GM21825 (cell line): Measurements from ENCODE around the gene CD151.

Source experiments
- ATAC-seq: cut with Tn5 transposase; IDR thresholded peaks from one replicate; pipeline ENCODE4 v1.9.1; 2021; ENCODE audit warnings: mild to moderate bottlenecking, moderate library complexity; ENCODE audit not compliant: unreplicated experiment

The CD151 gene

DNA sequence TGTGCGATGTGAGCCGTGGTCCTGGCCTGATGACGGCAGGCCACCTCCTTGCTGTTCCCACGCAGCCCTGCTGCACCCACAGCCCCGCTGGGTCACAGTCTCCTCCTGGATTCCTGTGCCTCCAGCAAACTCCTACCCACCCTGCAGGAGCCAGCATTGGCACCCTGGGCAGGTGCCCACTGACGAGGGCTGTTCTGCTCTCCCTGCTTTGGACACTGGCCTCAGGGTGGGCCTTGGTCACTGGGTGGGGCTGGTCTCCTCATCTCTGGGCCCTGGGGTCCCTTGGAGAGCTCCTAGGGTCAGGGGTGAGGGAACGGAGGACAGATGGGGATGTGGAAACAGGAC is 22.6 kb downstream of the CD151 start:
- no peak for ATAC-seq

DNA sequence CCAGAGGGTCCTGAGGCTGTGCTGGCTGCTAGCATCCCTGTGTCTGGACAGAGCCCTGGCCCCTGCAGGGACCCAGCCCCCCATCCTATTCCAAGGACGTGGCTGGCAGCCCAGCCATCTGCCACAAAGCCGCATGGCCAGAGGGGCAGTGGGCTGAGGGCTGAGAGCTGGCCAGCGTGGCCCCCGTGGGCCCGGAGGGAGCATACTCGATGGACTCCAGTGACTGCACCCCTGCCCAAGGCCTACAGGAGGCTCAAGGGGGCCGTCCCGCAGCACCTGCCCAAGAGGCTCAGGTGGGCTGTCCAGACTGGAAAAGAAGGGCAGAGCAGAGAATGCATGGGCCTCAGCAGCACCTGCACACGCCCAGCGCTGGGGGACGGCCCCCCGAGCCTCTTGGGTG is 23.0 kb downstream of the CD151 start:
- no peak for ATAC-seq

DNA sequence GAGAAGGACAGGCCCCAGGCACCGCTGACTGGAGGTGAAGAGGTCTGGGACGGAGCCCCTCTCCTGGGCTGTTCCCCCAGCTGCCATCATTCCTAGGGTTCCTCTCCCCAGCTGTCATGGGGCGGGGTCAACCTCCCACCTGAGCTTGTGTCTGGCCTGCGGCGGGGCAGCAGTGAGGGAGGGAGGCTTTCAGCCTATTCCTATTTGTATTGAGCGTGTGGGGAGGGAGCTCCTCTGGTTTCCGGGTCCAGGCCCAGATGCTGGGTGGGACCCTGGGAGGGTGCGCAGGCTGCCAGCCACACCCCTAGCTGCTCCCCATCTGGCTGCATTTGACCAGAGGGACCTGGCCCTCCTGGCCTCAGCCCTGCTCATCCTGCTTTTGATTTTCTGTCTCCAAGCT is 23.6 kb downstream of the CD151 start:
- ATAC-seq: no peak

DNA sequence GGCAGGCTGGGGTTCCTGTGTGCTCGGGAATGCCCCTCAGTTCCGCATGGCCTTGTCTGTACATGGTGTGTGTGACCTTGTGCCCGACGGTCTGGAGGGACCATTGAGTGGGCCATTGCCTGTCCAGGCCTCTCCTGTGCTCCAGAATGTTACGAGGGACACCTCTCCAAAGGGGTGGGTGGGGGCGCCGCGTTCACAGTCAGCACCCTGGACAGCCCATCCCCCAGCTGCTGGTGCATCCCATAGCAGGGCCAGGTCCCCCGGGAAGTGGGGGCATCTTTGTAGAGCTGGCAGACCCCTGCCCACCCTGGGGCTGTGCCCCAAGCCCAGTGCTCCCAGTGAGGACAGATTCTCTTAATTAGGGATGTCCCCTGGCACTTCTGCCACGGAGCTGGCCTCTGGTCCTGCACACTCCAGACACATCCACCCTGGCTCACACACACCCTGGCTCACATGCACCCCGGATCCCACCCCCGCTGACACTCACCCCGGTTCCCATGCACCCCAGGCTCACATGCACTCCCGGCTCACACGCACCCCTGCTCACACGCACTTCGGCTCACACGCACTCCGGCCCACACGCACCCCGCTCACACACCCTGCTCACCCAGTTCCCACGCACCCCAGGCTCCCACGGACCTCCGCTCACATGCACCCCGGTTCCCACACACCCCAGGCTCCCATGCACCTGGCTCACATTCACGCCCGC is 25.5 kb downstream of the CD151 start:
- ATAC-seq: no peak

DNA sequence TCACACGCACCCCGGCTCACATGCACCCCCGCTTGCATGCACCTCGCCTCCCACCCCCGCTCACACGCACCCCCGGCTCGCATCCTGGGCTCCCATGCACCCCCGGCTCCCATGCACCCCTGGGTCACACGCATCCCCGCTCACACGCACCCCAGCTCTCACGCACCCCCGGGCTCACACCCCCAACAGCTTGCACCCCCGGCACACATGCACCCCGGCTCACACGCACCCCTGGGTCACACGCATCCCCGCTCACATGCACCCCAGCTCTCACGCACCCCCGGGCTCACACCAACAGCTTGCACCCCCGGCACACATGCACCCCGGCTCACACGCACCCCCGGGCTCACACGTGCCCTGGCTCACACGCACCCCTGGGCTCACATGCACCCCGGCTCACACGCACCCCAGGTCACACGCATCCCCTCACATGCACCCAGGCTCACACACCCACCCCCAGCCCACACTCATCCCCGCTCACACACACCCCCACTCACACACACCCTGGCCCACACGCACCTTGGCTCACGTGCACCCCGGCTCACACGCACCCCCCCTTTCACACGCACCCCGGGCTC is 26.1 kb downstream of the CD151 start:
- ATAC-seq: no peak

DNA sequence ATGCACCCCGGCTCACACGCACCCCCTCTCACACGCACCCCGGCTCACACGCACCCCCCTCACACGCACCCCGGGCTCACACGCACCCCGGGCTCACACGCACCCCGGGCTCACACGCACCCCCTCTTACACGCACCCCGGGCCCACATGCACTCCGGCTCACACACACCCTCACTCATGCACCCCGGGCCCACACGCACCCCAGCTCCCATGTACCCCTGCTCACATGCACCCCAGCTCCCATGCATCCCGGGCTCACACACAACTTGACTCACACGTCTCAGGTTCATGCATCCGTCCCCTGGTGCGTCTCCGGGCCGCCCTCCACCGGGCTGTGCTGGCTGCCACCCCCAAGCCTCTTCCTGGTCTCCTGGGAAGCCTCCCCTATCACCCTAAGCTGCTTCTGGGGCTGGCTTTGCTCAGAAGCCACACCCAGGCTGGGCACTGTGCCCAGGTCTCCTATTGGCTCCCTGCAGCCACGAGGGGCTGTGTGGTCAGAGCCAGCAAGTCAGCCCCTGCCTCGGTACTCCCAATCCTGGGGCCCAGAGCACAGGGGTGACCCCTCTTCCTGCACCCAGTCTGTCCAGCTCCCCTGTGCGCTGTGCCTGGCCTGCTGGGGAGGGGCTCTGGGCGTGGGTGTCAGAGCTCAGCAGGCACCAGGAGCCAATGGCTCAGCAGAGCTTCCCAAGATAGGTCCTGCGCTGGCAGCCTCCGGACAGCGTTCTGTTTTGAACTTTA is 26.8 kb downstream of the CD151 start:
- ATAC-seq: no peak

DNA sequence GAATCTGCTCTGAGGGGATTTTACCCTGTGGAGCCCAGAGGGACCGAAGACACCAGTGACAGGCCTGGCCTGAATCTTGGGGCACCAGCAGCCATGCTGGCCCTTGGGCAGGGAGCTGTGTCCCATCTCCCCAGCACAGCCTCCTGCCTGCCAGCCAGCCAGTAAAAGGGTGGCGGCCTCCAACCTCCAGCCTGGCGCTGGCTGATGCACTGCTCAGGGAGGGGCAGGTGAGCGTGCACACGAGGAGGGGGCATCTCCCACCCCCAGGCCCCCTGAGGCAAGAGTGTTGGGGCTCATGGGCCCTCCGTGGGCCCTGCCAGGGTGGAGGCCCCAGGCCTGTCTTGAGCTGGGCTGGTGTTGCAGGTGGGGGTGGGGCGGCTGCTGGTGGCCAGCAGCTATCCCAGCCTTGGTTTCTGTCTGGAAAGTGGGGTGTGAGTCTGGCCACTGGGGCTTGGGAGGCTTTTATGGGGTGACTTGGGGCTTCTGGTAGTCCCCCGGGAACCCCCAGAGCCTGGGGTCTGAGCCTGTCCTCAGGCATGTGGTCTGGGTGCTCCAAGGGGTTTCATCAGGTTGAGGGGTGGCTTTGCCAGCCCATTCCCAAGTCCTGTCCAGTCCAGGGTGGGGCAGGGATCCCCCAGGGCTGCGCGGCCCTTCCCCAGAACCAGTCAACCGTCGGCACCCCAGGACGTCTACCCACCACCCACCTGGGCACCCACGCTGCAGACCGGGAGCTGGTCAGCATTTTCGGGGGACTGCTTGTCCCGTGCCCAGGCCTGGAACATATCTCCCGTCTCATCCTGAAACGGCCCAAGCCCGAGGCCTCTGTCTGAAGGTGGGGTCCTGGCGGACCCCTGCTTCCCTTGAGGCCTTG is 27.7 kb downstream of the CD151 start:
- ATAC-seq: no peak

DNA sequence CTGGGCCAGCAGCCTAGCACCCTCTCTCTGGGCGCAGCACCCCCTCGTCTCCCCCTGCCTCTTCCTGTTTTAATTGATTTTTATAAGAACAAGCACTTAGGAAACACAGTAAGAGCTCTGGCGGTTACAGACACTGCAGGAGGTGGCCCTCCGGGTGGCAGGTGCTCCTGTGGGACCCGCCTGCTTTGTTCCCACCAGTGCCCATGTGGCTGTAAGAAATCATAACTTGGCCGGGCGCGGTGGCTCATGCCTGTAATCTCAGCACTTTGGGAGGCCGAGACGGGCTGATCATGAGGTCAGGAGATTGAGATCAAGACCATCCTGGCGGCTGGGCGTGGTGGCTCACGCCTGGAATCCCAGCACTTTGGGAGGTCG is 28.3 kb downstream of the CD151 start:
- ATAC-seq: no peak

DNA sequence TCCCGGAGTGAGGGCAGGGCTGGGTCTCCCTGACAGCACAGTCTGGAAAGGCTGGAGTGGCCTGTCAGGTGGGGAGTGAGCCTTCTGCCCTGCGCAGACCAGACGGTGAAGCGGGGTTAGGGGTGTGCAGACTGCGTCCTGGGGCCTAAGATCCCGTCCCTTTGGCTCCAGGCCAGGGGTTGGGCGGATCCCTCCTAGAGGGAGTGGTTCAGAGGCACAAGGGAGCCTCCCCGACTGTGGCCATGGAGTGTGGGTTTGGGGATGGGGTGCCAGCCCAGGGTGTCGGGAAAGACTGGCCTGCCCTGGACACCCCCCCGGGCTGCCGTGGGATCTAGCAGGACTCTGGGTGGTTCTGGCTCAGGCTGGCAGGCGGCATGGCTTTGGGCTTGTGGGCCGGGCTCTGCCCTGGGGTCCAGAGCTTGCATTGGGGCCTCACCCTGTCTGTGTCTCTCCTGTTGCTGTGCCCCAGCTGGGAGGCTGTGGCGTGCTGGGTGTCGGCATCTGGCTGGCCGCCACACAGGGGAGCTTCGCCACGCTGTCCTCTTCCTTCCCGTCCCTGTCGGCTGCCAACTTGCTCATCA is 29.4 kb downstream of the CD151 start:
- ATAC-seq: no peak

DNA sequence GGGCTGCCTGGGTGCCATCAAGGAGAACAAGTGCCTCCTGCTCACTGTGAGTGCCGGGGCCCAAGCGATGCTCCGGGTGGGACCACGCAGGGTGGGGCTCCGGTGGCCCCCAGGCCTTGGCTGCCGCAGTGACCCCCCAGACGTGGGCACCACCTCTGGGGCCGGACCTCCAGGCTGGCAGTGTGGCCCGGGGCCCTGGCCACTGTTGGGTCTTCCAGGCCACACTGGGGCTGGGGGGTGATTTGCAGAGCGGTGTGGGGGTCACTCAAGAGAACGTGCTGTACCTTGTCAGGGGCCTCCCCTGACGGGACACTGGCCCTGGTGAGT is 29.9 kb downstream of the CD151 start:
- no peak for ATAC-seq

DNA sequence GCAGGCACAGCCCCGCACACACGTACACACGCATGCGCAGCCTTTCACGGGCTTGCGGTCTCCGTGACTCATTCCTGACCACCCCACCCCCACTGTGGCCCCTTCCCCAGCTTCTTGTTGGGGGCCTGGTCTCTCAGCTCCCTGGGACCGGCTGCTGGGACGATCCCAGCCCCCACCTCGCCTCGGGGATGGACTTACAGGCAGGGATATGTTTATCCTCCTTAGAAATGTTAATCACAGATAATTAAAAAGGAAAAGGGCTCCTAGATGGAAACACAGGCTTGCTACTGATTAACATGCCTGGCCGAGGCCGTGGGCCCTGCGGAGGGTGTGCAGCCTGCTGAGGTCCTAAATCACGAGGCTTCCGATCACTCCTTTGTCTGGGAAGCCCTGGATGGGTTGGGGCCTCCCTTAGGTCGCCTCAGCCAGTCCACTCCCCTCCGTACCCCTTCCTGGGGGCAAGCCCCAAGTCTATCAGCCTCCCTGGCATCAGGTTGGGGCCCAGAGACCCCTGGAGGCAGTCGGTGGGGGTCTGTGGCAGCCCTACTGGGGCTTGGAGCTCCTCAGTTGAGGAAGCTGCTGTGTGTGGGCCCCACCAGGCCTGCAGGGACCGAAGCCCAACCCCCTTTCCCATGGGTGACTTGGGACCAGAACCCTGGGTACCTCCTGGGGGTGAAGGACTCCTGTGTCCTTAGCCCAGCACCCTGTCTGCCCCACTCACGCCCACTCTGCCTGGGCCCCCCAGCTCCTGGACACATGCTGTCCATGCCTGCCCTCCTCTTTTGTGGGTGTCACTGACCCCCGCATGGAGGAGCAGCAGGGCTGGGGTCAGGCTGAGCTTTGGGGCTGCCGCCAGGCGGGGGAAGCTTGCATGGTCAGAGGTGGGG is 30.5 kb downstream of the CD151 start:
- ATAC-seq: no peak

DNA sequence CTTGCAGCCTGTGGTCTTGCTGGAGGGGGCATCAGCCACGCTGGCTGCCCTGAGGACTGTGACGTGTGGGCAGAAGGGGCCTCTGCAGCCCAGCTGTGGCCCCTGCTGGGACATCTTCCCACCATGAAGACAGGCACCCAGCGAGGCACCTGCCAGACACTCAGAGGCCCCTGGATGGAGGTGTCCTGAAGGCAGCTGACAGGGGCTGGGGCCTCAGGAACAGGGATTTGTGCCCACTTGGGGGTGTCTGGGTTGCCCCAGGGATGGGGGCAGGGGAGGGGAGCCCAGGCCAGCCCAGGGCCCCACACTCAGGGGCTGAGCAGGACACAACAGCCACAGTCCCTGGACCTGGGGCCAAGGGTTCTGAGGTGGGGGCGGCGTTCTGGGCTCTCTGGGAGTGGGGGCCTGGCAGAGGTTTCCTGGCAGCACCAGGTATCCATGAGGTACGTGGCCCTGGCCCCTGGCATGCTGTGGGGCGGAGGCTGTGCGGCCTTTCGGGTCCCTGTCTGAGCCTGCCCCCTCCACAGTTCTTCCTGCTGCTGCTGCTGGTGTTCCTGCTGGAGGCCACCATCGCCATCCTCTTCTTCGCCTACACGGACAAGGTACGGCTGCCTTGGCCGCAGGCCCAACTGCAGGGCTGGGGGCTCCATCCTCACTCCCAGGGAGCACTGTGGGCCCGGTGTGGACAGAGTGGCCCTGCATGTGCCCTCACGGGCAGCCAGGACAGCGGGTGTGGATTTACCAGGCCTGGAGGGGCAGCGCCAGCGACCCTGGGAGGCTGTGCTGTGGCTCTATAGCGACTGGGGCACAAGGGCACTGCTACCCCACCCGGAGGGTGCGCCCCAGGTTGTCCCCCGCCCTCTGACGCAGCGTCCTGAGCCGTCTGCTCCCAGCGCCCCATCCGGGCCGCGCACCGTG is 31.4 kb downstream of the CD151 start:
- no peak for ATAC-seq

DNA sequence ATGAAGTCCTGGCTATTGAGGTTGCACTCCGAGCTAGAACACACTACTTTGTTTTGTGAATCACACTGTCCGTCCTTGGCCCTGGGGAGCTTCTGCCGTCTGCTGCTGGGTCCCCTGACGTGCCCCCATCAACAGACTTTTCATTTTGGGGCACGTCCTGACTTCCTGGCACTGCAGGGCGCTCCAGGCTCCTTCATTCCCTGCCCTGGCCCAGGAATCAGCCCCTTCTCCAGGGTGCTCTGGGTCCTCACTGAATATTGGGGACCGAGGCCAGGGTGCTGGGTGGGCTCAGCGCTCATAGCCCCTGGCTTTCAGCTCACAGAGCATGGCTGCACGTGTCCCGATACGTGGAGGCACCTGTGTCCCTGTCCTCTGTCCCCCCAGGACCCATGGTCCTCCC is 32.1 kb downstream of the CD151 start:
- no peak for ATAC-seq

DNA sequence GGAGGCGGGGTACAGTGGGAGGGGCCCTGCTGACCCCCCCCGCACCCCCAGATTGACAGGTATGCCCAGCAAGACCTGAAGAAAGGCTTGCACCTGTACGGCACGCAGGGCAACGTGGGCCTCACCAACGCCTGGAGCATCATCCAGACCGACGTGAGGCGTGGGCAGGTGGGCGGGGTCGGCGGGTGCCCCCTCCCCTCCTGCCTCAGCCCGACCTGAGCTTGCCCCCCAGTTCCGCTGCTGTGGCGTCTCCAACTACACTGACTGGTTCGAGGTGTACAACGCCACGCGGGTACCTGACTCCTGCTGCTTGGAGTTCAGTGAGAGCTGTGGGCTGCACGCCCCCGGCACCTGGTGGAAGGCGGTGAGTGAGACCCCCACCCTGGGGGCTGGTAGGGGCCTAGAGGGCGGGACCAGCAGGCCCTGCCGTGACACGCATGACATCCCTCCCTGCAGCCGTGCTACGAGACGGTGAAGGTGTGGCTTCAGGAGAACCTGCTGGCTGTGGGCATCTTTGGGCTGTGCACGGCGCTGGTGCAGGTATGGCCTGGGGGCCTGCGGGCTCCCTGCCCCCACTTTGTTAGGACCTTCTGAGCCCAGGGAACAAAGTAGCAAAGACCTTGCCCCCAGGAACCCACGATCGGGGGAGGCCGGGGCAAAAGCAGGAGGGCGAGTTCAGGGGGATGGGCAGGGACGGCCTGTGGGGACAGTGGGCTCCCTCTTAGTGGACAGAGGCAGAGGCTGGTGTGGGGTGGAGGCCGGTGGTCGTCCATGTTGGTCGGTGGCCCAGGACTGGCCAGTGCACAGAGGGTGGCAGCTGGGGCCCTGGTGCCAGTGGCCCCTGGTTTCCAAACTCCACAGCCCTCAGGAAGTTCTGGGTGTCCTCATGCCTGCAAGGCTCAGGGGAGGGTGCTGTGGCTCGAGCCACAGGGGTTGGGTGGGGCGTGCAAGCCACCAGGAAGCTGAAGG is 33.0 kb downstream of the CD151 start:
- no peak for ATAC-seq

DNA sequence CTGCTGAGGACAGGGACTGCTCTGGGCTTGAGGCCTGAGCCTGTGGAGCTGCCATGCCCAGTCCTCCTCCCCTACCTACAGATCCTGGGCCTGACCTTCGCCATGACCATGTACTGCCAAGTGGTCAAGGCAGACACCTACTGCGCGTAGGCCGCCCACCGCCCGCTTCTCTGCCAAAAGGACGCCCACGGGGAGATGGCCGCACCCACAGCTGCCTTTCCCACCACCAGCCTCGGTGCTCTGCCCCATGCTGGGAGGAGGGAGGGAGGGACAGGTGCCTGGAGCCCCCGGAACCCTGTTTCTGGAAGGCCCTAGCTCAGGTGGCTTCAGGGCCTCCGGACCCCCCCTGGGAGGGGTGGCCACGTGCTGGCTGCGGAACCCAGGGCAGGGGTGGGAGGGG is 33.7 kb downstream of the CD151 start:
- ATAC-seq: no peak

DNA sequence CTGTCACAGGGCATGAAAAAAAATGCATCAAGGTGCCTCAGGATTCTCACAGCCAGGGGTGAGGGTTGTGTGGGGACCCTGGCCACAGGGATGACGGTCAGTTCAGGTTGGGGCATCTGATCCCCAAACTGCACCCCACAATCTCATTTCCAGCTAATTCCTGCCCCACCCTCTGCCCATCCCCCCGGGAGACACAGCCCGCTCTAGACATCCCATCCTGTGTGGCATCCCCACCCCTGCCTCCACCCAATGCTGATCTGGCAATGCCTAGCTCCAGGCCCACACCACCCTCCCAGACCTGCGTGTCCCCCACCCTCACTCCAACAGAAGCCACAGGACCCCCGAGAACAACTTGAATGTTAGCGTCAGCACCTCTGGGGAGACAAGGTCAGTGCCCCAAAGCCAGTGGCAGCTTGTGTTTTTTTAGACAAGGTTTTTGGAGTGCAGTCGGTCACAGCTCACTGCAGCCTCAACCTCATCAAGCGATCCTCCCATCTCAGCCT is 35.2 kb downstream of the CD151 start:
- ATAC-seq: no peak

DNA sequence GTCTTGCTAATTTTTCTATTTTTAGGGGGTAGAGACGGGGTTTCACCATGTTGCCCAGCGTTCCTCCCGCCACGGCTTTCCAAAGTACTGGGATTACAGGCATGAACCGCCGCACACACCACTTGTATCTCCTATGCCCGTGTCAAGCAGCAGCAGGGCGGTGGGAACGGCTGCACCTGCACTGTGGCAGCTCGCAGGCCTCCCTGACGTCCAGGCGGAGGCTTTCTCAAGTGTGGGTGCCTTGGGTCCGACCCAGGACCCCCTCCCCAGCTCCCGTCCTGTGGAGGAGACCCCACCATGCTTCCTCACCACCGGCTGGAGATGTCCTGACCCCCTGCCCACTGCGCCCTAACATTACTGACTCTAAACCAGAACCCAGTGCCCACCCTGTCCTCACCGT is 35.6 kb downstream of the CD151 start:
- no peak for ATAC-seq

DNA sequence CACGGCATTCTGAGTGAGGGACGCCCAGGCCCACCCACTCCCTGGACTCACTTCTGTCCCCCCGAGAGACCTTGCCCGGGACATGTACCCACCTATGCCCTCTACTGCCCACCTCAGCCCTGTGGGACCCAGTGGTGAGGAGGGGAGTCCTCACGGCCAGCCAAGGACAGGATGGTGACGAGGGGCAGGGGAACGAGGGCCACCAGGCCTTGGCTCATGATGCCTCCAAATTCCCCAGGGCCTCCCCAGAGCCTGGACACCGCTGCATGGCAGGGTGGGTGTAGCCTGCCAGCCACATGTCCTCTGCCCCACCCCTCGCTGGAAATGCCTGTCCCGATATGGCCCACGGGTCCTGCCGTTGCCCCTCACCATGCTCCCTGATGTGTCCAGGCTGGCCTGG is 36.0 kb downstream of the CD151 start:
- ATAC-seq: no peak
